Endothelial cell (in vitro differentiated cells): ENCODE data around the gene OR8H1. TPM values are rescaled to one million over a fixed set of nuclear protein-coding genes. Genes with fewer than 3 reads are reported as not detected.

Source experiments
- DNase-seq: peaks from one replicate; pipeline ENCODE4 v3.0.0; 2021; ENCODE audit warnings: low spot score
- H3K27ac Mint-ChIP-seq: one replicate; pipeline ENCODE4 v1.8.0; 2021; ENCODE audit warnings: mixed read lengths, inconsistent platforms; ENCODE audit not compliant: unreplicated experiment
- H3K27me3 Mint-ChIP-seq: one replicate; pipeline ENCODE4 v1.8.0; 2021; ENCODE audit warnings: mild to moderate bottlenecking, moderate library complexity, mixed read lengths, inconsistent platforms; ENCODE audit not compliant: unreplicated experiment
- H3K36me3 Mint-ChIP-seq: one replicate; pipeline ENCODE4 v1.8.0; 2021; ENCODE audit warnings: mild to moderate bottlenecking, low read depth, mixed read lengths, inconsistent platforms; ENCODE audit not compliant: unreplicated experiment
- H3K4me1 Mint-ChIP-seq: one replicate; pipeline ENCODE4 v1.8.0; 2021; ENCODE audit warnings: mild to moderate bottlenecking, mixed read lengths, inconsistent platforms; ENCODE audit not compliant: unreplicated experiment
- H3K4me3 Mint-ChIP-seq: one replicate; pipeline ENCODE4 v1.8.0; 2021; ENCODE audit warnings: mild to moderate bottlenecking, mixed read lengths, inconsistent platforms; ENCODE audit not compliant: unreplicated experiment
- H3K9me3 Mint-ChIP-seq: one replicate; pipeline ENCODE4 v1.8.0; 2021; ENCODE audit warnings: mixed read lengths, inconsistent platforms; ENCODE audit not compliant: unreplicated experiment
- long read RNA-seq: library from polyadenylated mRNA; unstranded; transcript quantifications from one replicate; pipeline ENCODE4 v2.0.0, GENCODE V29; 2020; ENCODE audit not compliant: unreplicated experiment
- total RNA-seq: library from RNA; stranded (reverse); fragmentation: NEBNext Ultra II Directional; extraction: Animal tissue kit (Norgen Biotek cat#: 25700); gene quantifications from one replicate; pipeline ENCODE4 v1.2.1, GENCODE V29; 2021; ENCODE audit not compliant: unreplicated experiment
- TF ChIP-seq, protein P1 (sequence below): fragments of 200-600 bp; sonication (generic); IDR thresholded peaks from one replicate; pipeline ENCODE4 v1.5.0; 2021; ENCODE audit warnings: antibody characterized with exemption; ENCODE audit not compliant: unreplicated experiment

The OR8H1 gene
- total RNA-seq: not detected
- long read RNA-seq: 0 reads

DNA sequence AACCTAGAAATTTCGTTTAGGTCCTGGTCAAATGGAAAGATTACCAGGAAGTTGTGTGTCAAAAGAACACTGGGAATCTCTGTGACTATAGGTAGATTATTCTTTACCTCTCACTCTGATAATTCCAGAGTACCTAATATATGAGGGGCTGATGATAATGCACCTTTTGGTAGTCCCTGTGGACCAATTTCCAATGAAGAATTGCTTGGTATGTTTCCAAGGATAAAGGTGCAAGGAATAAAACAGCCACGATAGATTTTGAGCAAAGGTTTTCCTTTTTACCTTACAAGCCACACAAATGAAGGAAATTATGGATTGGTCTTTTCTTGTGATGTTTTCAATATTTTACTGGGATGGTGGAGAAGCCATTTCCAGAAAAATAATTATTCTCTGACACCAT lies at the start of gene OR8H1:
OR8H1 (minus strand) TSS at position 101 of the 400 bp plus-strand sequence. CDS start 1,192 bp downstream, outside the sequence.
- Mint-ChIP-seq H3K4me1 (no peaks in the 10 kb centered on the region), H3K27ac (no peak within 1 kb of the TSS)
- TF ChIP-seq, protein P1, sequence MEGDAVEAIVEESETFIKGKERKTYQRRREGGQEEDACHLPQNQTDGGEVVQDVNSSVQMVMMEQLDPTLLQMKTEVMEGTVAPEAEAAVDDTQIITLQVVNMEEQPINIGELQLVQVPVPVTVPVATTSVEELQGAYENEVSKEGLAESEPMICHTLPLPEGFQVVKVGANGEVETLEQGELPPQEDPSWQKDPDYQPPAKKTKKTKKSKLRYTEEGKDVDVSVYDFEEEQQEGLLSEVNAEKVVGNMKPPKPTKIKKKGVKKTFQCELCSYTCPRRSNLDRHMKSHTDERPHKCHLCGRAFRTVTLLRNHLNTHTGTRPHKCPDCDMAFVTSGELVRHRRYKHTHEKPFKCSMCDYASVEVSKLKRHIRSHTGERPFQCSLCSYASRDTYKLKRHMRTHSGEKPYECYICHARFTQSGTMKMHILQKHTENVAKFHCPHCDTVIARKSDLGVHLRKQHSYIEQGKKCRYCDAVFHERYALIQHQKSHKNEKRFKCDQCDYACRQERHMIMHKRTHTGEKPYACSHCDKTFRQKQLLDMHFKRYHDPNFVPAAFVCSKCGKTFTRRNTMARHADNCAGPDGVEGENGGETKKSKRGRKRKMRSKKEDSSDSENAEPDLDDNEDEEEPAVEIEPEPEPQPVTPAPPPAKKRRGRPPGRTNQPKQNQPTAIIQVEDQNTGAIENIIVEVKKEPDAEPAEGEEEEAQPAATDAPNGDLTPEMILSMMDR: no peak

GRCh38 chr11:56340289-56340688 lies 48.2 kb upstream of the OR8H1 start:
- Mint-ChIP-seq H3K9me3 (no peaks in the 10 kb centered on the region), H3K27me3 (no peaks in the 10 kb centered on the region), H3K4me1 (no peaks in the 10 kb centered on the region)

More for the DNA sequence above, at the start of gene OR8H1:
- no peak within 1 kb of the TSS for H3K4me3 Mint-ChIP-seq
- H3K36me3 Mint-ChIP-seq: no peaks in the 10 kb centered on the region
- no peaks in the 10 kb centered on the region for H3K9me3 Mint-ChIP-seq
- DNase-seq: no peak
- H3K27me3 Mint-ChIP-seq: no peaks in the 10 kb centered on the region

DNA sequence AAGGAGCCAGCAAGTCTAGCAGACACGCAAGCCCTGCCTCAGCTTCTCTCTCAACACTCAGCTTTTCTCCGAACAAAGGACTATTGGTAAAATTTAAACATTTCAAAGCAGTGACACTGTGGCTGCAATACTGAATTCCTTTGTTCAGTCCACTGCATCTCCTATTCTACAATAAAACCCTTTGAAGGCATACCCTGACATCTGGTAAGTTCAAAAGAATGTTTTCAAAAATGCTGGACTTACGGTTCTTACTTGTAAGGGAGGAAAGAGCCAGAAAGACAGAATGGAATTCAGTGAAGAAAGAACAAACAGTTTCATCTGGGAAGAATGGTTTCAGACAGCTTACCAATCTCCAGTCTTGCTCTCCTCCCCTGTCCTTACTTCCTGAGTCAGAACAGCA lies 41.1 kb upstream of the OR8H1 start:
- Mint-ChIP-seq H3K9me3 (no peaks in the 10 kb centered on the region), H3K27ac (no peak overlapping the region), H3K4me1 (peaks cover 4% of the 10 kb centered on the region), H3K27me3 (no peaks in the 10 kb centered on the region), H3K4me3 (no peak overlapping the region), H3K36me3 (no peaks in the 10 kb centered on the region)
- TF ChIP-seq, protein P1: no peak
- DNase-seq: no peak

More at GRCh38 chr11:56340289-56340688, 48.2 kb upstream of the OR8H1 start:
- Mint-ChIP-seq H3K36me3 (no peaks in the 10 kb centered on the region), H3K4me3 (no peak overlapping the region), H3K27ac (no peak overlapping the region)
- DNase-seq: no peak
- TF ChIP-seq, protein P1: no peak

DNA sequence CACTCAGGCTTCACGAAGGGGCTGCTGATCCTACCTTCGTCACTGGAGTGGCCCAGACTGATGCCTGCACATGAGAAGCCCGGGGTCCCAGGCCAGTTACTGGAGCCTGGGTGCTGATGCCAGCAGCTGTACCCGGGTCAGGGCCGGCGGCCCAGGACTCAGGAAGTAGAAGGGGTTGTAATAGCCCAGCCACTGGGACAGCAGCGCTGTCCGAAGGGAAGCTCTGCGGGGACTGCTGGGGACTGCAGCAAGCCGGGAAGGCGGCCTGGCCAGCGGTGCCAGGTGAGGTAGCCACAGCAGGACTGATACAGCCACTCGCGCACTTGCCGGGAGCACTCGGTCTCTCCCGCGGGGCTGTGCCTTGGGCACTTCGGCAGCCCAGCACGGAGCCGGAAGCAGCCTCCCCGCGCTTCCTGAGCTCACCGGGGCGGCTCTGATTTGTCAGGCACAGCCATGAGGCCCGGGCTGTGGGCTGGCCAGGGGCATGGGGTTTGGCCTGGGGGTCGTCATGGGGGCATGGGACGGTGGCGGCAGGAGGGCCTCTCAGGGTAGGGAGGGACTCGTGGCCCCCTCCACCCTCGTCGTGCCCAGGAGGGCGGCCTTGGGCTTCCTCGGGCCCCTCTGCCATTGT lies 39.9 kb upstream of the OR8H1 start:
- no peak for DNase-seq
- Mint-ChIP-seq H3K4me3 (no peak overlapping the region), H3K36me3 (no peaks in the 10 kb centered on the region), H3K4me1 (peaks cover 4% of the 10 kb centered on the region), H3K9me3 (no peaks in the 10 kb centered on the region), H3K27ac (no peak overlapping the region), H3K27me3 (peaks cover 2% of the 10 kb centered on the region)
- TF ChIP-seq, protein P1: no peak

GRCh38 chr11:56314844-56315243 lies 22.8 kb upstream of the OR8H1 start, which contains the start of gene OR8K3:
Gene OR8K3 (plus strand): TSS chr11:56315144. CDS start chr11:56318307, 3,163 bp downstream.
- Mint-ChIP-seq H3K4me3 (no peak within 1 kb of the TSS), H3K36me3 (no peaks in the 10 kb centered on the region), H3K4me1 (no peaks in the 10 kb centered on the region), H3K27me3 (no peaks in the 10 kb centered on the region), H3K27ac (no peak within 1 kb of the TSS), H3K9me3 (no peaks in the 10 kb centered on the region)
- no peak for DNase-seq
- TF ChIP-seq, protein P1: no peak
